NCI-H460 (cell line): ENCODE results near the gene ZNF423. TPM values are rescaled to one million over a fixed set of nuclear protein-coding genes. Genes with fewer than 3 reads are reported as not detected.

Experiments used
- DNase-seq: peaks from one replicate; pipeline ENCODE4 v3.0.0-alpha.2; 2016; ENCODE audit warnings: low read depth; ENCODE audit errors: extremely low read depth
- total RNA-seq: library from RNA; depleted of rRNA; stranded (reverse); fragments of >200 nt; shearing (Covaris generic); gene quantifications from 2 replicates; pipeline ENCODE4 v1.2.3, GENCODE V29; 2014

Gene ZNF423
- total RNA-seq, 1 experiment from 2014 or later = not detected

GRCh38 chr16:49830873-49831272, 25.0 kb downstream of the ZNF423 start:
- DNase-seq = no peak

- DNase-seq = no peak
Measured at GRCh38 chr16:49828533-49829267, 27.2 kb downstream of the ZNF423 start.

DNA sequence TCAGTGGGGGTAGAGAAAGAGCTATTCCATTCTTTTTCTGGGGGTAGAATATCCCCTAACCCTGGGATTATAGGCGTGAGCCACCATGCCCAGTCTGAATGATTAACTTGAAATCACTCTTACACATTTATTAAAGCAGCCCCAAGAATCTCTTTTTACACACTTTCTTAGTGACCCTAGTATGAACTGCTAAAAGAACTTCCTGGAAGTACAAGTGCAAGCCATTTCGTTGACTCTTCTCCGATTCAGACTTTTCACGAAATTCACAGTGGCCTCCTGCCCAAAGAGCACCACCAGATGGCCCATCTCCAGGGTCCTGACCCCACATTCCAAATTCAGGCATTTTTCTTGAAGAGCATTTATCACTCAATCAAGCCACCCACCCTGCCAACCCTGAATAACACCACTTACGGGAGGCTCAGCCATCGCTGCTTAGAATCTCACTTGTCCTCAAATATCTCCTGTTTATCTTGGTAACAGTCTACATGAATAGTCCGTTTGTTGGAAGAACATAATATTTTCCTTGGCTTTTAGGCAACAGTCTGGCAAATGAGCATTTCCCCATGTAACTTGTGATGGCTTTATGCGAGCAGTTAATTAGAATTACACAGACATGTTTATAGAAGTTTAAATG, 28.0 kb downstream of the ZNF423 start:
- no peak for DNase-seq

DNA sequence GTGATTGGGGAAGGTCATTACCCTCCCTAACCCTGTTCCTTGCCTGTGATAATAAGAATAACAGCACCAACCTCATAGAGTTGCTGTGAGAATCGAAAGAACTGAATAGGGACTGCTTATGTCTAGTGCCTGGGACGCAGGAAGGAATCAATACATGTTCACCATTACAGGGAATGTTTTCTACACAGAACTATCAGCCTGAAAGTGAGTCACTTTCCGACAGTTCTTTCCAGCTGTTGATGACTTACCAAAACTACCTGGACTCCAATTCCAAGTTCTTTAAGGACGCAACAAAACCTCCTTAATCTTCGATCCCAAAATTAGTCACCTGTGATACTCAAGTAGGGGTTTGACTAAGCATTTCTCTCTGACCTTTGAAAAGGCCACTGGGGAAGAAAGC, 29.4 kb downstream of the ZNF423 start:
- no peak for DNase-seq

- DNase-seq = no peak
Measured at GRCh38 chr16:49825041-49825440, 30.9 kb downstream of the ZNF423 start.

- no peak for DNase-seq
Measured at GRCh38 chr16:49824593-49824992, 31.3 kb downstream of the ZNF423 start.

DNA sequence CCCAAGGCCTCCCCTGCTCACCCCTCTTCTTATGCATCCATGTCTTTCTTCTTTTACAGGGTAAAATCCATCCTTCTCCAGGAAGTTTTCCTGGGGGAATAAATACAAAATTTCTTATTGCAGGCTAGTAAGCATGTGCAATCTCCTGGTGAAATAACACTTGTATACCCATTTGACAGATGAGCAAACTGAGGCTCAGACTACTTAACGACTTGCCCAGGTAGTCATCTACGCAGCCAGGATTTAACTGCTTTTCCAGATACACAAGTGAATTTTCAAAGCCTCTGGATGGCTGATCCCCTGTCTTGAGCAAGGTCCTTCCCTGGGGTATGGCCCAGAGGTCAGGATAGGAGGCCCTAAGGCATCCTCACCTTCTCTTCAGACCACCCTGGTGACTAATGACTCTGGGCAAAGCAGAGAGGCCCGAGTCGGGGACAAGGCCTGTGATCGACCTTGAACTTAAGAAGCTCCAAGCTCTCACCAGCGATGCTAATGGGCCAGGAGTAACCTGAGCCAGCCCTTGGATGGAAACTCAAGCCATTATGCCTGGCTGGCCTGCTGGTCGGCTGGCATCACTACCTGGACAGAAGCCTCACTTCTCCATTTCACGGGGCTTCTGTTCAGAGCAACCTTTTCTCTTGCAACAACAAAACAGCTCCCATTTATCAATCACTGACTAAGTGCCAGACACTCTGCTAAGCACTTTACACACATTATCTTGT, 33.1 kb downstream of the ZNF423 start:
- DNase-seq = no peak

DNA sequence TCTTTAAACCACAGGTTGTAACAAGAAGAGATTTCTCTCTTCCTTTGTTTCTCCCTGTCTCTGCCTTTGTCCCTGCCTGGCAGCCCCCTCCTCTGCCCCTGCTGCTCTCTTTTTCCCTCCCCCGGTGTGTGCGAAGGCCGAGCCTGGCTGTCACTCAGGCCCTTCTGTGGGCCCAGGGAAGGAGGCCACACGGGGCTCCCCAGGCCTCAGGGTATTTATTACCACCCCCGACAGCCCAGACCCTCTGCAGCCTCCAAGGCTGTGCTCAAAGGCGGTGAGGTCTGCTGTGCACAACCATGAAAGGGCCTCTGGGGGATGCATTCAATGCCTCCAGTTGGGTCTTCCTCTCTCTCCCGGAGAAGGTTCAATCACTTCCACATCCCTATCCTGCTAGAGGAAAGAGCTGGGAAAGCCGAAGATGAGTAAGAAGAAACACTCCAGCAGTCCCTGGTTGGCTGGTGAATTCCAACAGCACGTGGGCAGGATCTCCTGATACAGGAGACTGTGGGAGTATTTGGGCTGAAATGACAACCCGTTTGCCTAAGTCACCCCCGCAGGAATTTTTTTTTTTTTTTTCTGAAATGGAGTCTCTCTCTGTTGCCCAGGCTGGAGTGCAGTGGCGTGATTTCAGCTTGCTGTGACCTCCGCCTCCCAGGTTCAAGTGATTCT, 34.2 kb downstream of the ZNF423 start:
- no peak for DNase-seq

GRCh38 chr16:49821156-49821555, 34.8 kb downstream of the ZNF423 start:
- DNase-seq = no peak

GRCh38 chr16:49817754-49818507, 38.0 kb downstream of the ZNF423 start:
- no peak for DNase-seq

GRCh38 chr16:49816875-49817274, 39.0 kb downstream of the ZNF423 start:
- DNase-seq = no peak

DNA sequence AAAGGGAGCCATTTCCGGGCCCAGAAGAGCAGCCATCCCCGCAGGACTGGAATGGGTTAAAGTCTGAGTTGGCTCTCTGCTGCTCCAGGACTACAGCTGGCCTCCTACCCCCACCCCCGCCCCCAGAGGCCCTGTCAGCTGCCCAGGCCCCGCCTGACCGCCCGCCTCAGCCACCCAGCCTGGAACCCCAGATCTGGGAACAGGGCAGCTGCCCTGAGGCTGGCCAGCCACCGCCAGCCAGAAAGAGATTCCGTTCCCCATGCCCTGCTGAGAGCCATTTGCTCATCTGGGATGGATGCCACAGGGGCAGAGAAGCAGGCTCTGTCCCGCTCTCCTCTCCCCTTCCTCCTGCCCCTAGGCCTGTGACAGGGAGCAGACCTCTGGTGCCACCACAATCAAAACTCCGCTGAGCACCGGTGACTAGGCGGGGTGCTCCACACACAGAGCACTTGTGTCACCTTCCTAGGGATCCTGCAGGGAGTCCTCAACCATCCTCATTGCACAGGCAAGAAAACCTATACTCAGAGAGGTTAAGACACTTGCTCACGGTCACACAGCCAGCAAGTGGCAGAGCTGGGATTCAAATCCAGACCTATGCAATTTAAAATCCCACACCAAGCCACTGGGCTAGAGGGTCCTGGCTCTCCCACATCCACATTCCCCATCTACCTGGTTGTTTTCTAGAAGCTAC, 44.1 kb downstream of the ZNF423 start:
- DNase-seq = no peak

- DNase-seq = no peak
Measured at GRCh38 chr16:49810831-49811230, 45.1 kb downstream of the ZNF423 start.

DNA sequence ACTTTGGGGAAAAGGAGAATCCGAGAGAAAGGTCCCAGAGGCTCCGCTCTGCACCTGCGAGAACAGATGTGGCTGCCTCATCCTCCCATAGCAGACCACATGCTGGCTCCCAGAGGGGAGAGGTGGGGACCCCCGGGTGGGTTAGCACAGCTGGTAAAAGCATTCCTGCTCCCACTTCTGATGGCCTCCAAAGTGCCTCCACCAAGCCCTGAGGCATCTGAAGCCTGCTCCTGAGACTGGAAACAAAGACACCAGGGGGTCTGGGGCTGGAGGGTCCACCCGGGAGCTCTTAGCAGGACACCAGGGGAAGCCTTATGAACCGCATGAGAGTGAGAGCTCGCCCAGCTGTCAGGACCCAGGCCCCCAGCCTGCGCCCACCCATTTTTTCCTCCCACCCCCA, 46.4 kb downstream of the ZNF423 start:
- DNase-seq = no peak

- no peak for DNase-seq
Measured at GRCh38 chr16:49809062-49809461, 46.9 kb downstream of the ZNF423 start.

DNA sequence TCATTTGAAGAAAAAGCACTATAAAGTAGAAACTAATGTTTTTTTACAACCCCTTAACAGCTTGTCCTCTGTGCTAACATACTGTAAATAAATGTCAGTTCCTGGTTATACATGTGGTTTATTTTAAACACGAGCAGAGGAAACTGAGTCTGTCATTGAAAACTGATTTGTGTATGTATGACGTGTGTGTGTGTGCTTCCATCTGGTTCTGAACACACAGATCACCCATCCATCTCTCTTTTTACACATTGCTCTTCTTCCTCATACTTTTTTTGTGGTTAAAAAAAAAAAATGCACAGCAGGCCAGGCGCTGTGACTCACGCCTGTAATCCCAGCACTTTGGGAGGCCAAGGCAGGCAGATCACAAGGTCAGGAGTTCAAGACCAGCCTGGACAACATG, 49.5 kb downstream of the ZNF423 start:
- no peak for DNase-seq

- DNase-seq = no peak
Measured at GRCh38 chr16:49801290-49801689, 54.6 kb downstream of the ZNF423 start.

DNA sequence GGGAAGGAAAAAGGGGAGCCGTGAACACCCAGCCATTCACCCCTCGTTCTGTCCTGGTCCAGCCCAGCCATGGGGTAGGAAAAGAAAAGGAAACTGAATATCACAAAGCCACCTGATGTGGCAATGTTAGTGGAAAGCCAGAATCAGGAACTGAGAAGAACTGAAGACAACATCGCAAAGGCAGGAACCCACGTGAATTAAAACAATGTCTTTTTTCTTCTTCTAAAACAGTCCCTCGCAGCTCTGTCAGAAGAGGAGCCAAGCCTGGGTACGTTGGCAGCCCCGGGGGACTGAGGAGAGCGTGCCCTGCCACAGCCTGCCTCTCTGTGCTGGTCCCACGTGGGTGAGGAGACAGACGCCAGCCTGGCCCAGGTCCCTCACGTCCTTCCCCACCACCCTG, 55.0 kb downstream of the ZNF423 start:
- no peak for DNase-seq

- DNase-seq = no peak
Measured at GRCh38 chr16:49800441-49800840, 55.5 kb downstream of the ZNF423 start.

DNA sequence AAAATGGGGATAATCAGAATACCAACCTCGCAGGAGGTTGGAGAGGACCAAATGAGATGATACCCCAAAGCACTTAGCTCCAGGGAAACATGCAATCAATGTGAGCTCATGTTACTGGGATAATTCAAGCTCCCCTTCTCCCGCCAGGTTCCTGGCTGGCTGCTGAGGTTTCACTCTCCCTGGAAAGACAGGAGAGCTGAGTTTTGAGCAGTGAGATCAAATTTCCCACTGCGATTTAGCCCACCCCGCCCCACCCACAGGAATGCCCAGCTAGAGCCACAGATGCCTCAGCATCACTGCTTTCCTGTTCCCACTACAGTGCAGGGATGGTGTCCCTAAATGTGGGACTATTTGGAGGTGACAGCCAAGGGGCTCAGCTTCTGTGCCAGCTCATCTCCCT, 56.7 kb downstream of the ZNF423 start:
- no peak for DNase-seq
